H1 (cell line): ENCODE results near the gene TOGARAM1. TPM values are rescaled to one million over a fixed set of nuclear protein-coding genes. Genes with fewer than 3 reads are reported as not detected.

Experiments
- CHD1 ChIP-seq: IDR thresholded peaks from 2 replicates; pipeline ENCODE4 v1.6.1; 2012; ENCODE audit warnings: low read depth, low read length, improper control_type of control experiment
- CHD7 ChIP-seq: fragments of 300-600 bp; sonication (generic); IDR thresholded peaks from 2 replicates; pipeline ENCODE4 v1.7.1; 2012; ENCODE audit warnings: low read length, moderate library complexity, mild to moderate bottlenecking, inconsistent platforms; ENCODE audit not compliant: insufficient replicate concordance
- EP300 ChIP-seq, 2 experiments: IDR thresholded peaks; 1 replicate in 1 of 2; 2 replicates in 1 of 2; pipeline ENCODE4 v1.6.1; 2011 to 2012; ENCODE audit warnings: low read depth in 2 of 2, low read length in 2 of 2, mild to moderate bottlenecking in 2 of 2, borderline replicate concordance in 1 of 2, inconsistent platforms in 1 of 2, moderate library complexity in 1 of 2
- JUN ChIP-seq: IDR thresholded peaks from 2 replicates; pipeline ENCODE4 v1.6.1; 2011; ENCODE audit warnings: low read depth, mild to moderate bottlenecking, improper control_type of control experiment, low read length
- KDM5A ChIP-seq: fragments of 200-600 bp; IDR thresholded peaks from 2 replicates; pipeline ENCODE4 v1.7.1; 2012; ENCODE audit warnings: mild to moderate bottlenecking, low read length, inconsistent platforms, mixed read lengths
- MAFK ChIP-seq: IDR thresholded peaks from 2 replicates; pipeline ENCODE4 v1.6.1; 2012; ENCODE audit warnings: low read depth, mild to moderate bottlenecking, improper control_type of control experiment, low read length
- SAP30 ChIP-seq: fragments of 300-600 bp; sonication (generic); IDR thresholded peaks from 2 replicates; pipeline ENCODE4 v1.7.1; 2012; ENCODE audit warnings: low read length, moderate library complexity, mild to moderate bottlenecking, inconsistent platforms; ENCODE audit not compliant: insufficient read depth, insufficient replicate concordance
- SP2 ChIP-seq: IDR thresholded peaks from 2 replicates; pipeline ENCODE4 v1.6.1; 2012; ENCODE audit warnings: mild to moderate bottlenecking, low read length, inconsistent platforms
- ZNF274 ChIP-seq: IDR thresholded peaks from 2 replicates; pipeline ENCODE4 v1.7.0; 2012; ENCODE audit warnings: low read length, borderline replicate concordance; ENCODE audit errors: extremely low read depth
- polyA plus RNA-seq, 7 experiments: library from polyadenylated mRNA; depleted of rRNA in 3 of 7; stranded (reverse) in 5 of 7; unstranded in 2 of 7; fragments of >200 nt in 5 of 7; fragments of 200-250 nt in 2 of 7; gene quantifications; 1 replicate in 5 of 7; 2 replicates in 1 of 7; 4 replicates in 1 of 7; pipeline versions ENCODE4 v1.2.1 to v1.2.3, GENCODE V29; 2011 to 2013; ENCODE audit warnings: missing spikeins in 2 of 7, mixed read lengths in 2 of 7
- total RNA-seq: library from RNA; stranded (reverse); fragmentation: NEBNext Ultra II Directional; extraction: Animal tissue kit (Norgen Biotek cat#: 25700); gene quantifications from 2 replicates; pipeline ENCODE4 v1.2.1, GENCODE V29; 2021
- TF ChIP-seq, protein P1 (sequence below): IDR thresholded peaks from 2 replicates; pipeline ENCODE4 v1.6.1; 2012; ENCODE audit warnings: inconsistent platforms

TOGARAM1 gene
- total and polyA plus RNA-seq, 2 of the 8 experiments (the other 6 are each of a cell fraction or from before 2014, with no cell fraction given) = 2.5 to 6.8 TPM

- TF ChIP-seq CHD7 (no peak), SP2 (no peak), KDM5A (no peak), MAFK (no peak), ZNF274 (no peak), CHD1 (no peak), SAP30 (no peak), JUN (no peak), EP300 (IDR thresholded peaks at IDR 0.05; ENCODE audit: borderline replicate concordance in 1 of 2, low read depth in 2 of 2, low read length in 2 of 2) (no peak)
- TF ChIP-seq, protein P1, sequence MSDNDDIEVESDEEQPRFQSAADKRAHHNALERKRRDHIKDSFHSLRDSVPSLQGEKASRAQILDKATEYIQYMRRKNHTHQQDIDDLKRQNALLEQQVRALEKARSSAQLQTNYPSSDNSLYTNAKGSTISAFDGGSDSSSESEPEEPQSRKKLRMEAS = no peak
Measured at GRCh38 chr14:45057349-45057748, 95.4 kb downstream of the TOGARAM1 start (continued).
